ENCODE measurements around the gene AURKAIP1. TPM values are rescaled to one million over a fixed set of nuclear protein-coding genes. Genes with fewer than 3 reads are reported as not detected.

The AURKAIP1 gene
- total and polyA plus RNA-seq, 2 of the 13 experiments (the other 11 are each of a cell fraction or from before 2014, with no cell fraction given): 69.5 to 175 TPM

DNA sequence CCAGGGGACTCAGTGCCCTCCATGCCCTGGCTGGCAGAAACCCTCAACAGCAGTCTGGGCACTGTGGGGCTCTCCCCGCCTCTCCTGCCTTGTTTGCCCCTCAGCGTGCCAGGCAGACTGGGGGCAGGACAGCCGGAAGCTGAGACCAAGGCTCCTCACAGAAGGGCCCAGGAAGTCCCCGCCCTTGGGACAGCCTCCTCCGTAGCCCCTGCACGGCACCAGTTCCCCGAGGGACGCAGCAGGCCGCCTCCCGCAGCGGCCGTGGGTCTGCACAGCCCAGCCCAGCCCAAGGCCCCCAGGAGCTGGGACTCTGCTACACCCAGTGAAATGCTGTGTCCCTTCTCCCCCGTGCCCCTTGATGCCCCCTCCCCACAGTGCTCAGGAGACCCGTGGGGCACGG lies 46.8 kb downstream of the AURKAIP1 start:
- intact Hi-C loops (cut with micrococcal nuclease; ENCODE audit: unreplicated experiment): no loop called here
- no peak overlapping the region for H3K27ac ChIP-seq (ENCODE audit: extremely low read length, insufficient read depth, low read length)
- ChIA-PET POLR2A (interaction anchor here (1.4 kb wide), 1 partner anchor 19 kb away, joined by 3 read pairs; no protein-coding TSS in a partner anchor), CTCF (ENCODE audit: low intra/inter-chr PET ratio, low total read pairs) (no interaction called here)
- no peak overlapping the region for H3K4me3 ChIP-seq (replicated peaks in 1 of 3; ENCODE audit: insufficient read depth in 1 of 3, low read depth in 2 of 3, low read length in 3 of 3)
- no TSS peak for BruUV-seq (replicated peaks)
- in situ Hi-C loops (cut with HindIII; ENCODE audit: extremely low pct_ligation_motif_present, low pct_unique_long_range_greater_than_20kb): no loop called here
- H3K27me3 ChIP-seq (ENCODE audit: control insufficient read depth in 1 of 2, insufficient read depth in 2 of 2, low read length in 2 of 2): 0 out of 5 replicates have a peak, but pooled peaks cover 0 to 4% of the 10 kb centered on the region in 2 experiments
- no peaks in the 10 kb centered on the region for H3K9me3 ChIP-seq (ENCODE audit: low read length)
- H4K20me1 ChIP-seq (ENCODE audit: insufficient read depth, low read length): no peaks in the 10 kb centered on the region
- no peak for ATAC-seq
- H3K9ac ChIP-seq (ENCODE audit: insufficient read depth, low read depth, low read length): no peak overlapping the region
- H3K4me1 ChIP-seq (ENCODE audit: insufficient read depth, low read length): peaks cover 40% of the 10 kb centered on the region
- H3K36me3 ChIP-seq (replicated peaks in 1 of 2; ENCODE audit: control insufficient read depth in 1 of 2, insufficient read depth in 2 of 2, low read length in 2 of 2): peaks cover 0 to 3% of the 10 kb centered on the region in 2 experiments; a peak in 1 of 5 replicates
- FAIRE-seq: no peak
- no peak for DNase-seq (ENCODE audit: low spot score)
- peaks cover 23% of the 10 kb centered on the region for H3K79me2 ChIP-seq (ENCODE audit: insufficient read depth, low read length)
- no peak overlapping the region for H3K4me2 ChIP-seq (ENCODE audit: low read depth, low read length)
- no CpG with 5 or more reads among the region's 15 CpGs for WGBS (ENCODE audit: low lambda C conversion rate)
- no peak overlapping the region for H2AFZ ChIP-seq (ENCODE audit: low read length)
- TF ChIP-seq POLR2AphosphoS2 (IDR thresholded peaks at IDR 0.05; ENCODE audit: low read depth, low read length): 0 out of 2 replicates have a peak, but pooled peaks have one; percentile 35
- no peak for TF ChIP-seq FOSL1 (CRISPR knock-in tag; IDR thresholded peaks at IDR 0.05; ENCODE audit: borderline replicate concordance)

DNA sequence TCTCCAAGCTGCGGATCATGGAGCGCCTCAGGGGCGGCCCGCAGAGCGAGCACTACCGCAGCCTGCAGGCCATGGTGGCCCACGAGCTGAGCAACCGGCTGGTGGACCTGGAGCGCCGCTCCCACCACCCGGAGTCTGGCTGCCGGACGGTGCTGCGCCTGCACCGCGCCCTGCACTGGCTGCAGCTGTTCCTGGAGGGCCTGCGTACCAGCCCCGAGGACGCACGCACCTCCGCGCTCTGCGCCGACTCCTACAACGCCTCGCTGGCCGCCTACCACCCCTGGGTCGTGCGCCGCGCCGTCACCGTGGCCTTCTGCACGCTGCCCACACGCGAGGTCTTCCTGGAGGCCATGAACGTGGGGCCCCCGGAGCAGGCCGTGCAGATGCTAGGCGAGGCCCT lies 47.7 kb downstream of the AURKAIP1 start:
- in situ Hi-C loops (cut with HindIII; ENCODE audit: extremely low pct_ligation_motif_present, low pct_unique_long_range_greater_than_20kb) (no loop called here), intact Hi-C loops (cut with micrococcal nuclease; ENCODE audit: unreplicated experiment) (no loop called here)
- Histone ChIP-seq H2AFZ (ENCODE audit: low read length) (no peak overlapping the region), H3K79me2 (ENCODE audit: insufficient read depth, low read length) (peaks cover 31% of the 10 kb centered on the region), H3K27ac (ENCODE audit: extremely low read length, insufficient read depth, low read length) (no peak overlapping the region), H3K4me2 (ENCODE audit: low read depth, low read length) (no peak overlapping the region), H3K9ac (ENCODE audit: insufficient read depth, low read depth, low read length) (no peak overlapping the region), H3K36me3 (replicated peaks in 1 of 2; ENCODE audit: control insufficient read depth in 1 of 2, insufficient read depth in 2 of 2, low read length in 2 of 2) (peaks cover 0 to 3% of the 10 kb centered on the region in 2 experiments; a peak in 1 of 5 replicates), H3K4me1 (ENCODE audit: insufficient read depth, low read length) (peaks cover 47% of the 10 kb centered on the region), H3K27me3 (ENCODE audit: control insufficient read depth in 1 of 2, insufficient read depth in 2 of 2, low read length in 2 of 2) (0 out of 5 replicates have a peak, but pooled peaks cover 0 to 4% of the 10 kb centered on the region in 2 experiments), H3K4me3 (replicated peaks in 1 of 3; ENCODE audit: insufficient read depth in 1 of 3, low read depth in 2 of 3, low read length in 3 of 3) (no peak overlapping the region), H4K20me1 (ENCODE audit: insufficient read depth, low read length) (0 out of 2 replicates have a peak, but pooled peaks cover 5% of the 10 kb centered on the region), H3K9me3 (ENCODE audit: low read length) (no peaks in the 10 kb centered on the region)
- BruUV-seq (replicated peaks): no TSS peak
- ChIA-PET POLR2A (interaction anchor here (1.1 kb wide), 1 partner anchor 21 kb away, joined by 4 read pairs; no protein-coding TSS in a partner anchor), CTCF (ENCODE audit: low intra/inter-chr PET ratio, low total read pairs) (no interaction called here)
- ATAC-seq (no peak), DNase-seq (ENCODE audit: low spot score) (no peak), FAIRE-seq (no peak)
- 89% methylated on average over 23 of the region's 40 CpGs for whole genome bisulfite sequencing (ENCODE audit: low lambda C conversion rate)
- TF ChIP-seq, protein P1, sequence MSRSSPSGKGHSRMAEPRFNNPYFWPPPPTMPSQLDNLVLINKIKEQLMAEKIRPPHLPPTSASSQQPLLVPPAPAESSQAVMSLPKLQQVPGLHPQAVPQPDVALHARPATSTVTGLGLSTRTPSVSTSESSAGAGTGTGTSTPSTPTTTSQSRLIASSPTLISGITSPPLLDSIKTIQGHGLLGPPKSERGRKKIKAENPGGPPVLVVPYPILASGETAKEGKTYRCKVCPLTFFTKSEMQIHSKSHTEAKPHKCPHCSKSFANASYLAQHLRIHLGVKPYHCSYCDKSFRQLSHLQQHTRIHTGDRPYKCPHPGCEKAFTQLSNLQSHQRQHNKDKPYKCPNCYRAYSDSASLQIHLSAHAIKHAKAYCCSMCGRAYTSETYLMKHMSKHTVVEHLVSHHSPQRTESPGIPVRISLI (CRISPR knock-in tag; IDR thresholded peaks at IDR 0.05; ENCODE audit: borderline replicate concordance): no peak
- TF ChIP-seq CHCHD3 (CRISPR knock-in tag; IDR thresholded peaks at IDR 0.05): no peak
- no peak for TF ChIP-seq SMARCE1 (IDR thresholded peaks at IDR 0.05; ENCODE audit: borderline replicate concordance)
- no peak for TF ChIP-seq ZNF160 (CRISPR knock-in tag; IDR thresholded peaks at IDR 0.05)
- TF ChIP-seq MAZ (IDR thresholded peaks at IDR 0.05; ENCODE audit: borderline replicate concordance, low read depth, low read length): no peak
- no peak for TF ChIP-seq MAZ (CRISPR knock-in tag; IDR thresholded peaks at IDR 0.05; ENCODE audit: low read depth)
- TF ChIP-seq ISX (CRISPR knock-in tag; conservative IDR thresholded peaks at IDR 0.05): no peak
- TF ChIP-seq HNRNPUL1 (IDR thresholded peaks at IDR 0.05; ENCODE audit: low read depth, low read length): no peak
